GM18520 (cell line): ENCODE data around the gene PRPSAP2.
"Not testable (repeated sequence)": the region's sequence is repeated elsewhere in the genome, so short reads cannot be mapped to it uniquely, and the experiment has no call there.

Source experiments
- ATAC-seq: cut with Tn5 transposase; IDR thresholded peaks from one replicate; pipeline ENCODE4 v1.9.1; 2021; ENCODE audit not compliant: unreplicated experiment

PRPSAP2 gene

GRCh38 chr17:18937981-18938691 lies 80.2 kb downstream of the PRPSAP2 start:
- no peak for ATAC-seq

GRCh38 chr17:18938692-18939023 lies 80.7 kb downstream of the PRPSAP2 start:
- no peak for ATAC-seq

- no peak for ATAC-seq
Observed at GRCh38 chr17:18944646-18945045, 86.7 kb downstream of the PRPSAP2 start.

GRCh38 chr17:18946536-18946935 lies 88.6 kb downstream of the PRPSAP2 start:
- no peak for ATAC-seq

GRCh38 chr17:18947866-18948265 lies 89.9 kb downstream of the PRPSAP2 start:
- ATAC-seq, result no peak

GRCh38 chr17:18948476-18949006 lies 90.6 kb downstream of the PRPSAP2 start:
- ATAC-seq, result no peak

- ATAC-seq, result no peak
Observed at GRCh38 chr17:18949566-18949965, 91.6 kb downstream of the PRPSAP2 start.

GRCh38 chr17:18950346-18950745 lies 92.4 kb downstream of the PRPSAP2 start:
- ATAC-seq, result no peak

GRCh38 chr17:18950944-18951905 lies 93.3 kb downstream of the PRPSAP2 start:
- ATAC-seq, result no peak

GRCh38 chr17:18951941-18952842 lies 94.3 kb downstream of the PRPSAP2 start, which contains the start of gene SLC5A10:
TSS of gene SLC5A10 (plus strand) at chr17:18952165. CDS start at chr17:18952206, 41 bp downstream.
- no peak for ATAC-seq

- no peak for ATAC-seq
Observed at GRCh38 chr17:18953231-18953728, 95.3 kb downstream of the PRPSAP2 start.

GRCh38 chr17:18954321-18954720 lies 96.4 kb downstream of the PRPSAP2 start:
- no peak for ATAC-seq

- ATAC-seq, result no peak
Observed at GRCh38 chr17:18955009-18955408, 97.1 kb downstream of the PRPSAP2 start.

- not testable (repeated sequence) for ATAC-seq
Observed at GRCh38 chr17:18956021-18956420, 98.1 kb downstream of the PRPSAP2 start.

- no peak for ATAC-seq
Observed at GRCh38 chr17:18956581-18956980, 98.7 kb downstream of the PRPSAP2 start.

- no peak for ATAC-seq
Observed at GRCh38 chr17:18957831-18958230, 99.9 kb downstream of the PRPSAP2 start.

- no peak for ATAC-seq
Observed at GRCh38 chr17:18958611-18959010, 100.7 kb downstream of the PRPSAP2 start.

- no peak for ATAC-seq
Observed at GRCh38 chr17:18959071-18959844, 101.3 kb downstream of the PRPSAP2 start.

GRCh38 chr17:18959845-18960240 lies 101.9 kb downstream of the PRPSAP2 start:
- ATAC-seq, result no peak

GRCh38 chr17:18960241-18960665 lies 102.3 kb downstream of the PRPSAP2 start:
- ATAC-seq, result no peak
